Measurements from ENCODE around the gene ANKRD40CL. TPM values are rescaled to one million over a fixed set of nuclear protein-coding genes. Genes with fewer than 3 reads are reported as not detected.

Gene ANKRD40CL
- total and polyA plus RNA-seq, 2 experiments from 2014 or later: not detected

GRCh38 chr17:50715471-50715870 is 51.8 kb downstream of the ANKRD40CL start:
- in situ Hi-C loops (cut with MboI): no loop called here
- Histone ChIP-seq H4K20me1 (ENCODE audit: insufficient read depth) (no peaks in the 10 kb centered on the region; the same call in 1 of the 2 replicates), H2AFZ (no peak overlapping the region), H3F3A (ENCODE audit: insufficient read depth) (peaks cover 27% of the 10 kb centered on the region), H3K36me3 (ENCODE audit: low read depth) (no peaks in the 10 kb centered on the region), H3K9me2 (ENCODE audit: insufficient read depth) (no peaks in the 10 kb centered on the region), H3K27ac (no peak overlapping the region), H3K4me2 (ENCODE audit: unreplicated experiment) (no peak overlapping the region), H3K9ac (no peak overlapping the region), H3K4me1 (ENCODE audit: insufficient read depth) (peaks cover 5% of the 10 kb centered on the region; the same call in 1 of the 2 replicates), H3K79me2 (ENCODE audit: insufficient read depth) (peaks cover 10% of the 10 kb centered on the region), H3K9me3 (ENCODE audit: low read depth) (no peaks in the 10 kb centered on the region), H3K27me3 (replicated peaks; ENCODE audit: insufficient read depth) (no peaks in the 10 kb centered on the region), H3K4me3 (no peak overlapping the region)
- WGBS, 2 experiments (ENCODE audit: low coverage in 1 of 2, low lambda C conversion rate in 2 of 2, missing lambda C conversion rate in 2 of 2): 63 to 69% methylated on average over 3 of the region's 3 CpGs
- TF ChIP-seq EZH2phosphoT487 (IDR thresholded peaks at IDR 0.05; ENCODE audit: insufficient read depth, low read depth) (no peak), EZH2 (IDR thresholded peaks at IDR 0.05; ENCODE audit: insufficient read depth, poor library complexity, severe bottlenecking) (no peak)
- no peak for DNase-seq

GRCh38 chr17:50712641-50713040 is 54.7 kb downstream of the ANKRD40CL start:
- H3K4me3 ChIP-seq: no peak overlapping the region
- no peaks in the 10 kb centered on the region for H4K20me1 ChIP-seq (ENCODE audit: insufficient read depth)
- peaks cover 22% of the 10 kb centered on the region; the same call in 1 of the 2 replicates for H3K79me2 ChIP-seq (ENCODE audit: insufficient read depth)
- TF ChIP-seq EZH2 (IDR thresholded peaks at IDR 0.05; ENCODE audit: insufficient read depth, poor library complexity, severe bottlenecking): no peak
- TF ChIP-seq EZH2phosphoT487 (IDR thresholded peaks at IDR 0.05; ENCODE audit: insufficient read depth, low read depth): no peak
- H3K27ac ChIP-seq: no peak overlapping the region
- 86 to 87% methylated on average over 9 of the region's 9 CpGs for WGBS, 2 experiments (ENCODE audit: low coverage in 1 of 2, low lambda C conversion rate in 2 of 2, missing lambda C conversion rate in 2 of 2)
- no peaks in the 10 kb centered on the region for H3K9me2 ChIP-seq (ENCODE audit: insufficient read depth)
- H3K9me3 ChIP-seq (ENCODE audit: low read depth): no peaks in the 10 kb centered on the region
- no peaks in the 10 kb centered on the region for H3K36me3 ChIP-seq (ENCODE audit: low read depth)
- no peak for DNase-seq
- no peak overlapping the region for H3K4me2 ChIP-seq (ENCODE audit: unreplicated experiment)
- H3K4me1 ChIP-seq (ENCODE audit: insufficient read depth): peaks cover 19% of the 10 kb centered on the region
- in situ Hi-C loops (cut with MboI): no loop called here
- H3K27me3 ChIP-seq (replicated peaks; ENCODE audit: insufficient read depth): no peaks in the 10 kb centered on the region
- no peak overlapping the region for H3K9ac ChIP-seq
- H2AFZ ChIP-seq: no peak overlapping the region
- peaks cover 39% of the 10 kb centered on the region for H3F3A ChIP-seq (ENCODE audit: insufficient read depth)

Small RNA genes lying within 50 kb of the gene (microRNA-seq; reads per million reads assigned to microRNA genes)
- gene MIR8059 (ENCODE audit: borderline number of aligned reads): not detected

Small RNA genes lying within 50 kb of the gene (small RNA-seq; reads per million reads assigned to genes)
- gene AC005921.1 (ENCODE audit: low read depth, low replicate concordance): not detected
- gene MIR8059 (ENCODE audit: low read depth, low replicate concordance): not detected

Other genes with a start within 250 kb of the ANKRD40CL start
- gene EPN3, start 234.8 kb downstream of the ANKRD40CL start, total RNA-seq (2014; rRNA removed; shearing (Covaris generic)): not detected in 2 replicates
- gene EPN3, start 234.8 kb downstream of the ANKRD40CL start, polyA plus RNA-seq (2016; fragmentation: Nextera tagmentation; extraction: Ambion mirVana): 0.13 TPM in 1 of 2 replicates, not detected in the other
- gene SPATA20, start 220.3 kb downstream of the ANKRD40CL start, total RNA-seq (2014; rRNA removed; shearing (Covaris generic)): 146 TPM in 2 replicates
- gene SPATA20, start 220.3 kb downstream of the ANKRD40CL start, polyA plus RNA-seq (2016; fragmentation: Nextera tagmentation; extraction: Ambion mirVana): 89.9 and 91.2 TPM in 2 replicates
- 0.13 and 0.97 TPM in 2 replicates for gene CACNA1G, start 206.8 kb downstream of the ANKRD40CL start, total RNA-seq (2014; rRNA removed; shearing (Covaris generic))
- gene CACNA1G, start 206.8 kb downstream of the ANKRD40CL start, polyA plus RNA-seq (2016; fragmentation: Nextera tagmentation; extraction: Ambion mirVana): 0.06 and 0.16 TPM in 2 replicates
- 28.3 and 32.0 TPM in 2 replicates for gene ABCC3, start 132.6 kb downstream of the ANKRD40CL start, total RNA-seq (2014; rRNA removed; shearing (Covaris generic))
- gene ABCC3, start 132.6 kb downstream of the ANKRD40CL start, polyA plus RNA-seq (2016; fragmentation: Nextera tagmentation; extraction: Ambion mirVana): 35.0 and 38.5 TPM in 2 replicates
- gene ANKRD40, start 59.6 kb downstream of the ANKRD40CL start, total RNA-seq (2014; rRNA removed; shearing (Covaris generic)): 35.5 and 36.5 TPM in 2 replicates
- gene ANKRD40, start 59.6 kb downstream of the ANKRD40CL start, polyA plus RNA-seq (2016; fragmentation: Nextera tagmentation; extraction: Ambion mirVana): 20.1 and 20.2 TPM in 2 replicates
- 57.5 and 59.1 TPM in 2 replicates for gene LUC7L3, start 47.9 kb downstream of the ANKRD40CL start, total RNA-seq (2014; rRNA removed; shearing (Covaris generic))
- 100 and 138 TPM in 2 replicates for gene LUC7L3, start 47.9 kb downstream of the ANKRD40CL start, polyA plus RNA-seq (2016; fragmentation: Nextera tagmentation; extraction: Ambion mirVana)
- not detected in 2 replicates for gene WFIKKN2, start 68.1 kb upstream of the ANKRD40CL start, total RNA-seq (2014; rRNA removed; shearing (Covaris generic))
- not detected in 2 replicates for gene WFIKKN2, start 68.1 kb upstream of the ANKRD40CL start, polyA plus RNA-seq (2016; fragmentation: Nextera tagmentation; extraction: Ambion mirVana)
- 6.7 and 8.4 TPM in 2 replicates for gene TOB1, start 98.8 kb upstream of the ANKRD40CL start, total RNA-seq (2014; rRNA removed; shearing (Covaris generic))
- 93.8 and 96.4 TPM in 2 replicates for gene TOB1, start 98.8 kb upstream of the ANKRD40CL start, polyA plus RNA-seq (2016; fragmentation: Nextera tagmentation; extraction: Ambion mirVana)